Natural killer cell (primary cell): ENCODE data around the gene EXD3. TPM values are rescaled to one million over a fixed set of nuclear protein-coding genes. Genes with fewer than 3 reads are reported as not detected.

Experiments
- ATAC-seq, 3 donors: fragments of 150-1000 bp in 2 of 3; fragments of 200-7000 bp in 1 of 3; cut with Tn5 transposase; 1 replicate in 1 of 3; 2 replicates in 2 of 3; pipeline ENCODE4 v1.10.0; 2021; ENCODE audit warnings: mild to moderate bottlenecking in 2 of 3, moderate library complexity in 2 of 3
- DNase-seq, 2 donors: peaks; one replicate each; pipeline versions ENCODE4 v3.0.0 to v3.0.0-alpha.2; 2013 to 2021; ENCODE audit warnings: mixed read lengths in 1 of 2
- H3K27ac ChIP-seq: one replicate; pipeline ENCODE4 v1.5.1; 2013; ENCODE audit warnings: mild to moderate bottlenecking, low read length
- H3K27me3 ChIP-seq: one replicate; pipeline ENCODE4 v1.6.1; 2013; ENCODE audit warnings: low read length; ENCODE audit not compliant: control insufficient read depth, insufficient read depth
- H3K36me3 ChIP-seq: one replicate; pipeline ENCODE4 v1.6.1; 2013; ENCODE audit warnings: low read length; ENCODE audit not compliant: control insufficient read depth, insufficient read depth
- H3K4me1 ChIP-seq: one replicate; pipeline ENCODE4 v1.6.1; 2013; ENCODE audit warnings: low read length; ENCODE audit not compliant: control insufficient read depth, insufficient read depth
- H3K4me3 ChIP-seq: one replicate; pipeline ENCODE4 v1.5.1; 2013; ENCODE audit warnings: low read length
- H3K9me3 ChIP-seq: one replicate; pipeline ENCODE4 v1.6.1; 2013; ENCODE audit warnings: low read length; ENCODE audit not compliant: control insufficient read depth, insufficient read depth
- H3K27ac Mint-ChIP-seq, 2 donors: one replicate each; pipeline ENCODE4 v1.8.0; 2022; ENCODE audit warnings: mild to moderate bottlenecking in 2 of 2, mixed read lengths in 2 of 2, moderate library complexity in 1 of 2
- H3K27me3 Mint-ChIP-seq, 2 donors: one replicate each; pipeline ENCODE4 v1.8.0; 2022; ENCODE audit warnings: low read depth in 2 of 2, mixed read lengths in 2 of 2
- H3K36me3 Mint-ChIP-seq: one replicate; pipeline ENCODE4 v1.8.0; 2022; ENCODE audit warnings: mixed read lengths
- H3K4me1 Mint-ChIP-seq, 2 donors: one replicate each; pipeline ENCODE4 v1.8.0; 2022; ENCODE audit warnings: mixed read lengths in 2 of 2
- H3K4me3 Mint-ChIP-seq: one replicate; pipeline ENCODE4 v1.8.0; 2022; ENCODE audit warnings: mild to moderate bottlenecking, moderate library complexity, mixed read lengths
- H3K9me3 Mint-ChIP-seq, 2 donors: one replicate each; pipeline ENCODE4 v1.8.0; 2022; ENCODE audit warnings: mixed read lengths in 2 of 2
- WGBS: methylation state at CpG from one replicate; pipeline ENCODE4 v1.1.7; 2013; ENCODE audit warnings: missing lambda C conversion rate; ENCODE audit not compliant: insufficient coverage; 5-methylcytosine and 5-hydroxymethylcytosine counted together
- intact Hi-C: fragments of 100-400 bp; cut with micrococcal nuclease; formaldehyde crosslinking; loops from one replicate; pipeline ENCODE4 v1.14.2; 2022
- total RNA-seq, 4 donors: library from RNA; stranded (reverse); fragments of 120-200 nt in 1 of 4; gene quantifications; one replicate each; pipeline versions ENCODE4 v1.2.3 to v1.2.4, GENCODE V29; 2013 to 2022
- TF ChIP-seq, protein P1 (sequence below): fragments of 200-600 bp; IDR thresholded peaks from one replicate; pipeline ENCODE4 v1.8.0; 2022; ENCODE audit warnings: antibody characterized with exemption

The EXD3 gene, protein sequence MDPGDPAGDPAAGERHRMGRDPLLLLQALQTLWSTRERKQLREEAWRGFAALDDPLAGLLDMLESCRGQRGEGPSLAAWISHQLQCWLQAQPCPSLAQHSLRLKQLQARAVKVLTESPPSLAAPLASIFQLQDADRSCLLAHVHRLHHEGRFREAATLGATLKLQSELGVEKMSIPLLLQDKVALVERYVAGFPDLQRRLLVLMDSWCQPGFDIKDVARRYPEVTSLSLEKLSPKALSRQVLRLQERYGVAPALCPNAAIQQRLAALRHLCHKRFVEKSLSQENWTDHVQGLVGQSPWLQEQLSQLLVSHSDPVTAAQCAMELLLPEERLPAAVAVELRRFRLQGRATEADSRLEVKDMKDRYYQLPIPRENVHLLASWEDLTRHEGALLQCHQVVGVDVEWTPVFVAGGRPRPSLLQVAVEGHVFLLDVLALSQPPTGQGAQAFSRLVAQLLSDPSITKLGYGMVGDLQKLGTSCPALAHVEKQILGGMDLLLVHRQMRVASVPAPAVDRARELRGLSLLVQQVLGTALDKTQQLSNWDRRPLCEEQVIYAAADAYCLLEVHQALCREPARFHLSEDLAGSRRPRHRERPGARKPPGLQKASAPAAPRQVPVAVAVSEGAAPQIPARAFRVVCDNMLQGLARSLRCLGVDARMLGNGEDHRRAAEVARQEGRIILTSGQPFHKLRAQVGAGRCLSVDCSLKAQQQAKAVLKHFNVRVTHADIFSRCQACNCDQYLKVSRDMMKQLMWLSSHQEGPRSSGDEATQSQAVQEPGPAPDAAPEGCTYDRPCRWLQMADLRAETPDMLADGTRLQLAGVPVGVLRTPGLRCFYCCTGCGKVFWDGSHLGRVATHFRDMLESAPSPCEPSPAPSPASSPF
- total RNA-seq, result 10 to 100 TPM; 28.0 to 35.3 (median 29.6) TPM
- 11.1 TPM for total RNA-seq (2013)

DNA sequence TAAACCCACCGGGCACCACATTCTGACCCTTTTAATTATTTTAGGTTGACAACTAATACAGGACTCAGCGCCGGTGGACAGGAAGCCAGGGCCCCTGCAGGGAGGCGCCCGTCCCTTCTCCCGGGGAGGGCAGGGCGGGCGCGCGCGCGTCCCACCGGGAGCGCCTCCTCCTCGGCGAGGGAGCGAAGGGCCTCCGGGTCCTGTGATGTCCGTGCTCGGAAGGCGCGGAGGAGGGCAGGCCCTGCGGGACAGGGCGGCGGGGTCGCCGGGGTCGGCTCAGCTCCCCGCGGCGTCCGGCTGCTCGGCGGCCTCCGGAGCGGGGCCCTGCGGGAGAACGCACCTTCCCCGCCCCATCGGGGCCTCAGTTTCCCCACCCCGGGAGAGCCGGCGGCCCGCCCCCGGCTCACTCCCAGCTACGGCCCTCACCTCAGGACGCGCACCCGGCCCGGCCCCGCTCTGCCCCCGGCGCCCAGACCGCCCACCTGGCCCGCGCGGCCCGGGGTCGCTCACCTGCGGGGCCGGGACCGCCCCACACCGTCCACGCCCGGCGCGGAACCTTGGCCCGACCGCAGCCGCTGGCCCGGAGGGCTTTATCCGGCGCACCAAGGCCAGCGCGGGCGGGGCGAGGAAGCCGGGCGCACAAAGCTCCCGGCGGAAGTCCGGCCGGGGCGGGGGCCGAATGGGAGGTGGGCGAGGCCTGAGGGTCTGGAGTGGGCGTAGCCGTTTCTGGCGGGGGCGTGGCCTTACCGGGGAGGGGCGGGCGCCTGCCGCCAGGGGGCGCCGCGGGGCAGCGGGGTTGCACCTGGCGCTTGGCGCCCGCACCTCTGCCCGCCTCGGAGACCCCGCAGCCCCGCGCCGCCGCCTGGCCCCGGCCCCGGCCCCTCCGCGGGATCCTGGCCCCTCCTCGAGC, at the start of gene EXD3, which contains the start of gene NOXA1:
Gene EXD3 (minus strand): TSS at position 559 of the 910 bp plus-strand sequence. CDS start 27,805 bp downstream, outside the sequence.
Gene NOXA1 (plus strand): TSS at position 790 of the 910 bp plus-strand sequence. CDS start 137 bp downstream, outside the sequence.
- no peaks in the 10 kb centered on the region for H3K27me3 Mint-ChIP-seq
- no peaks in the 10 kb centered on the region for H3K9me3 Mint-ChIP-seq
- ATAC-seq, result peak; percentile 96 to 99 (median 97)
- Histone ChIP-seq H3K4me1 (peaks cover 17% of the 10 kb centered on the region), H3K27me3 (no peaks in the 10 kb centered on the region), H3K4me3 (peak within 1 kb of the TSS; percentile 63), H3K9me3 (no peaks in the 10 kb centered on the region), H3K27ac (peak within 1 kb of the TSS; percentile 11), H3K36me3 (no peaks in the 10 kb centered on the region)
- intact Hi-C loops, result loop anchor here (1.0 to 5.0 kb wide), 2 partner anchors 22 to 39 kb away; no protein-coding TSS in a partner anchor
- peak within 1 kb of the TSS; percentile 83 for H3K4me3 Mint-ChIP-seq
- peak within 1 kb of the TSS; percentile 60 to 67 for H3K27ac Mint-ChIP-seq
- DNase-seq, result peak; percentile 95 to 96
- H3K36me3 Mint-ChIP-seq, result no peaks in the 10 kb centered on the region
- H3K4me1 Mint-ChIP-seq, result peaks cover 0 to 5% of the 10 kb centered on the region in 2 donors
- WGBS, result under 1% methylated on average over 113 of the region's 113 CpGs
- TF ChIP-seq, protein P1, sequence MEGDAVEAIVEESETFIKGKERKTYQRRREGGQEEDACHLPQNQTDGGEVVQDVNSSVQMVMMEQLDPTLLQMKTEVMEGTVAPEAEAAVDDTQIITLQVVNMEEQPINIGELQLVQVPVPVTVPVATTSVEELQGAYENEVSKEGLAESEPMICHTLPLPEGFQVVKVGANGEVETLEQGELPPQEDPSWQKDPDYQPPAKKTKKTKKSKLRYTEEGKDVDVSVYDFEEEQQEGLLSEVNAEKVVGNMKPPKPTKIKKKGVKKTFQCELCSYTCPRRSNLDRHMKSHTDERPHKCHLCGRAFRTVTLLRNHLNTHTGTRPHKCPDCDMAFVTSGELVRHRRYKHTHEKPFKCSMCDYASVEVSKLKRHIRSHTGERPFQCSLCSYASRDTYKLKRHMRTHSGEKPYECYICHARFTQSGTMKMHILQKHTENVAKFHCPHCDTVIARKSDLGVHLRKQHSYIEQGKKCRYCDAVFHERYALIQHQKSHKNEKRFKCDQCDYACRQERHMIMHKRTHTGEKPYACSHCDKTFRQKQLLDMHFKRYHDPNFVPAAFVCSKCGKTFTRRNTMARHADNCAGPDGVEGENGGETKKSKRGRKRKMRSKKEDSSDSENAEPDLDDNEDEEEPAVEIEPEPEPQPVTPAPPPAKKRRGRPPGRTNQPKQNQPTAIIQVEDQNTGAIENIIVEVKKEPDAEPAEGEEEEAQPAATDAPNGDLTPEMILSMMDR, result peak; percentile 66

DNA sequence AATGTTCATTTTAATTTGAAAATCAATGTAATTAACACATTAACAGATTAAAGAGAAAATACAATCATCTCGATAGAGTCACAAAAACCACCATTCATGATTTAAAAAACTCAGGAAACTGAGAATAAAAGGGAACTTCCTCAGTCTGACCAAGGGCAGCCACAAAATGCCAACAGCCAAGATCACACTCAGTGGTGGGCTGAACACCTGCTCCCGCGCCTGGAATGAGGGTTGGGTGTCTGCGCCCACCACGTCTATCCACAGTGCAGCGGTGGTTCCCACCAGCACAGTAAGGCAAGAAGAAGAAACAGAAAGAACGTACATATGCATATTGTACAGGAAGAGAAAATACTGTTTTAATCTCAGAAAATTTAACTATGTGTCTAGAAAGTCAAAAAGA, 47.8 kb upstream of the EXD3 start:
- no peak overlapping the region for H3K27ac Mint-ChIP-seq
- peaks cover 3% of the 10 kb centered on the region for H3K4me1 ChIP-seq
- H3K36me3 ChIP-seq, result no peaks in the 10 kb centered on the region
- H3K27me3 Mint-ChIP-seq, result peaks cover 0 to 7% of the 10 kb centered on the region in 2 donors
- intact Hi-C loops, result no loop called here
- H3K27ac ChIP-seq, result no peak overlapping the region
- H3K27me3 ChIP-seq, result no peaks in the 10 kb centered on the region
- 1% methylated on average over 6 of the region's 7 CpGs for WGBS
- H3K36me3 Mint-ChIP-seq, result no peaks in the 10 kb centered on the region
- no peak overlapping the region for H3K4me3 Mint-ChIP-seq
- peak; percentile 39 to 93 (median 61) for ATAC-seq
- TF ChIP-seq, protein P1, result no peak
- H3K9me3 Mint-ChIP-seq, result peaks cover 1% of the 10 kb centered on the region in 2 donors
- DNase-seq, result no peak
- peaks cover 7 to 13% of the 10 kb centered on the region in 2 donors for H3K4me1 Mint-ChIP-seq
- H3K4me3 ChIP-seq, result no peak overlapping the region
- H3K9me3 ChIP-seq, result peaks cover 4% of the 10 kb centered on the region

DNA sequence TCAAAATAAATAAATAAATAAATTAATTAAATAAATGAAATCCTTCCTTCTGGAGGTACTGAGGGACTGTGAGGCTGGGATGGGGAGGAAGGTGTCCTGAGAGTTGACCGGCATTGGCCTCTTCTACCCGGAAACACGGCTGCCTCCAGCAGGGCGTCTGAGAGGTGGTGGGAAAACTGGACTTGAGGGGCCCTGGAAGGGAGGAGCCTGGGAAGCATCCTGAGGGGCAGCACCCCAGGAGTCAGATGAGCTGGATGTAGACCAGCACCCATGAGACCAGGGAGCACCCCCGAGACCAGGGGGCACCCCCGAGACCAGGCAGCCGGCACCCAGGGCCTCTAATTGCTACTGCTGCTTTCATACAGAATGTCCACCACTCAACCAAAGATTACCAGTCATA, 44.9 kb upstream of the EXD3 start:
- H3K9me3 Mint-ChIP-seq, result no peaks in the 10 kb centered on the region
- H3K4me1 Mint-ChIP-seq, result peaks cover 7 to 17% of the 10 kb centered on the region in 2 donors
- H3K36me3 Mint-ChIP-seq, result no peaks in the 10 kb centered on the region
- no peak for ATAC-seq
- H3K4me3 Mint-ChIP-seq, result no peak overlapping the region
- TF ChIP-seq, protein P1, result no peak
- Histone ChIP-seq H3K4me1 (peaks cover 6% of the 10 kb centered on the region), H3K9me3 (no peaks in the 10 kb centered on the region), H3K27me3 (no peaks in the 10 kb centered on the region), H3K27ac (no peak overlapping the region), H3K36me3 (no peaks in the 10 kb centered on the region), H3K4me3 (no peak overlapping the region)
- no peak for DNase-seq
- H3K27me3 Mint-ChIP-seq, result peaks cover 0 to 6% of the 10 kb centered on the region in 2 donors
- H3K27ac Mint-ChIP-seq, result no peak overlapping the region
- 96% methylated on average over 7 of the region's 7 CpGs for WGBS
- intact Hi-C loops, result no loop called here
